Liver (tissue), 3 donors: Measurements from ENCODE around the gene CCDC102B.

ENCODE experiments used
- ATF3 ChIP-seq: IDR thresholded peaks from 2 replicates; pipeline ENCODE4 v1.6.1; 2016; ENCODE audit warnings: antibody characterized with exemption
- CTCF ChIP-seq: fragments of 150-350 bp; IDR thresholded peaks from 2 replicates; pipeline ENCODE4 v1.5.1; 2017; ENCODE audit warnings: improper control_type of control experiment, low read depth, low read length; ENCODE audit not compliant: missing input control
- EGR1 ChIP-seq, 2 donors: IDR thresholded peaks; 2 replicates each; pipeline ENCODE4 v1.6.1; 2016 to 2018; ENCODE audit warnings: antibody characterized with exemption in 2 of 2, low read depth in 2 of 2
- FOXA1 ChIP-seq: IDR thresholded peaks from 2 replicates; pipeline ENCODE4 v1.6.1; 2016; ENCODE audit warnings: antibody characterized with exemption
- GABPA ChIP-seq, 2 donors: IDR thresholded peaks in 1 of 2; conservative IDR thresholded peaks in 1 of 2; 2 replicates each; pipeline ENCODE4 v1.6.1; 2016; ENCODE audit warnings: antibody characterized with exemption in 2 of 2, mild to moderate bottlenecking in 1 of 2, moderate library complexity in 1 of 2
- JUND ChIP-seq, 2 donors: IDR thresholded peaks; 2 replicates each; pipeline ENCODE4 v1.6.1; 2016; ENCODE audit warnings: antibody characterized with exemption in 2 of 2
- MAX ChIP-seq: IDR thresholded peaks from 2 replicates; pipeline ENCODE4 v1.6.1; 2016; ENCODE audit warnings: antibody characterized with exemption
- RAD21 ChIP-seq, 2 donors: IDR thresholded peaks; 2 replicates each; pipeline ENCODE4 v1.6.1; 2016; ENCODE audit warnings: antibody characterized with exemption in 2 of 2, mild to moderate bottlenecking in 2 of 2
- REST ChIP-seq: IDR thresholded peaks from 2 replicates; pipeline ENCODE4 v1.6.1; 2016; ENCODE audit warnings: antibody characterized with exemption, mild to moderate bottlenecking
- RXRA ChIP-seq, 2 donors: IDR thresholded peaks; 2 replicates each; pipeline ENCODE4 v1.6.1; 2017 to 2018; ENCODE audit warnings: antibody characterized with exemption in 2 of 2, mild to moderate bottlenecking in 1 of 2
- TAF1 ChIP-seq: conservative IDR thresholded peaks from 2 replicates; pipeline ENCODE4 v1.6.1; 2016; ENCODE audit warnings: antibody characterized with exemption, mild to moderate bottlenecking
- YY1 ChIP-seq: IDR thresholded peaks from 2 replicates; pipeline ENCODE4 v1.6.1; 2016; ENCODE audit warnings: antibody characterized with exemption, mild to moderate bottlenecking
- ZBTB33 ChIP-seq: IDR thresholded peaks from 2 replicates; pipeline ENCODE4 v1.6.1; 2016; ENCODE audit warnings: antibody characterized with exemption
- donor health status: healthy.
- donor health status: healthy.

GRCh38 chr18:68944330-68944729 is 146.4 kb downstream of the CCDC102B start:
- TF ChIP-seq MAX = no peak
- TF ChIP-seq REST = no peak
- TF ChIP-seq CTCF = no peak
- no peak for TF ChIP-seq FOXA1
- TF ChIP-seq EGR1 (IDR thresholded peaks at IDR 0.05; ENCODE audit: low read depth in 2 of 2) = no peak
- TF ChIP-seq RXRA (IDR thresholded peaks at IDR 0.05) = no peak
- no peak for TF ChIP-seq ZBTB33
- TF ChIP-seq YY1 = no peak
- no peak for TF ChIP-seq RAD21 (IDR thresholded peaks at IDR 0.05)
- TF ChIP-seq TAF1 = no peak
- TF ChIP-seq GABPA (IDR thresholded peaks at IDR 0.05 in 1 of 2, conservative IDR thresholded peaks at IDR 0.05 in 1 of 2) = no peak
- TF ChIP-seq ATF3 = no peak
- no peak for TF ChIP-seq JUND (IDR thresholded peaks at IDR 0.05)
